Activated CD8-positive, alpha-beta memory T cell treated with anti-CD3 and anti-CD28 coated beads for 48 hours (primary cell): Measurements from ENCODE around the gene HVCN1.

Experiments
- DNase-seq, 3 experiments: peaks; one replicate each; pipeline ENCODE4 v3.0.0-alpha.2; 2020; ENCODE audit warnings: low read depth in 2 of 3, low spot score in 2 of 3

HVCN1 gene

GRCh38 chr12:110699591-110700445 is 10.9 kb upstream of the HVCN1 start:
- no peak for DNase-seq

- peak; percentile 40 to 56 (median 52) for DNase-seq
Observed at GRCh38 chr12:110698171-110698902, 9.4 kb upstream of the HVCN1 start.

GRCh38 chr12:110697236-110697635 is 8.3 kb upstream of the HVCN1 start:
- no peak for DNase-seq

GRCh38 chr12:110696283-110696682 is 7.4 kb upstream of the HVCN1 start:
- no peak for DNase-seq

- DNase-seq, result no peak
Observed at GRCh38 chr12:110694330-110694901, 5.5 kb upstream of the HVCN1 start.

GRCh38 chr12:110693731-110694130 is 4.8 kb upstream of the HVCN1 start:
- DNase-seq, result no peak

GRCh38 chr12:110690127-110690430 is 1.2 kb upstream of the HVCN1 start:
- no peak for DNase-seq

- peak in 2 of 3 experiments; percentile 45 to 47 for DNase-seq
Observed at GRCh38 chr12:110689281-110690126, 589 bp upstream of the HVCN1 start.

GRCh38 chr12:110687396-110688169 is 1.3 kb downstream of the HVCN1 start:
- DNase-seq, result no peak

- DNase-seq, result no peak
Observed at GRCh38 chr12:110686294-110686903, 2.5 kb downstream of the HVCN1 start.

GRCh38 chr12:110684312-110684836 is 4.5 kb downstream of the HVCN1 start:
- DNase-seq, result no peak

- no peak for DNase-seq
Observed at GRCh38 chr12:110683888-110684287, 5.0 kb downstream of the HVCN1 start.

GRCh38 chr12:110680032-110680431 is 8.9 kb downstream of the HVCN1 start:
- no peak for DNase-seq

- DNase-seq, result no peak
Observed at GRCh38 chr12:110679201-110679600, 9.7 kb downstream of the HVCN1 start.

- no peak for DNase-seq
Observed at GRCh38 chr12:110677982-110678381, 10.9 kb downstream of the HVCN1 start.

GRCh38 chr12:110677206-110677911 is 11.6 kb downstream of the HVCN1 start:
- DNase-seq, result no peak

- DNase-seq, result no peak
Observed at GRCh38 chr12:110676171-110676570, 12.7 kb downstream of the HVCN1 start.

- DNase-seq, result no peak
Observed at GRCh38 chr12:110670161-110670701, 18.7 kb downstream of the HVCN1 start.

GRCh38 chr12:110669193-110669502 is 19.8 kb downstream of the HVCN1 start:
- DNase-seq, result no peak
